Measurements from ENCODE around the gene UTP4.

DNA sequence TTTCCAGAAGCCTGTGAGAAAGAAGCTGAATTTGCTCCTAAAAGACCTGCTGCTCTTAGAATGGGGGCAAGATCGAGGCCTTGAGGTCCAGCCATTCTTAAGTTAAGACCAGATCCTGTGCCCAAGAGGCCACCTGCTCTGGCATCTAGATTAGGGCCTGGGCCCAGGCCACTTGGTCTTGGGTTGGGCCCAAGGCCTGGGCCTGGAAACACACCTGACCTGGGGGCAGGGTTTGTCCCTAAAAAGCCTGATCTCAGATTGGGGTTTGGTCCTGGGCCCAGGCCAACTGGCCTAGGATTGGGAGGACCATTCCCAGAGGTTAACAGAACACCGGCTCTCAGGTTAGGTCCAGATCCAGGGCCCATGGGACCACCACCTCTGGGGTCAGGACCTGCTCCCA lies 12.9 kb upstream of the UTP4 start:
- TF ChIP-seq EZH2 (IDR thresholded peaks at IDR 0.05; ENCODE audit: borderline replicate concordance, low read length): no peak
- TF ChIP-seq, protein P1, sequence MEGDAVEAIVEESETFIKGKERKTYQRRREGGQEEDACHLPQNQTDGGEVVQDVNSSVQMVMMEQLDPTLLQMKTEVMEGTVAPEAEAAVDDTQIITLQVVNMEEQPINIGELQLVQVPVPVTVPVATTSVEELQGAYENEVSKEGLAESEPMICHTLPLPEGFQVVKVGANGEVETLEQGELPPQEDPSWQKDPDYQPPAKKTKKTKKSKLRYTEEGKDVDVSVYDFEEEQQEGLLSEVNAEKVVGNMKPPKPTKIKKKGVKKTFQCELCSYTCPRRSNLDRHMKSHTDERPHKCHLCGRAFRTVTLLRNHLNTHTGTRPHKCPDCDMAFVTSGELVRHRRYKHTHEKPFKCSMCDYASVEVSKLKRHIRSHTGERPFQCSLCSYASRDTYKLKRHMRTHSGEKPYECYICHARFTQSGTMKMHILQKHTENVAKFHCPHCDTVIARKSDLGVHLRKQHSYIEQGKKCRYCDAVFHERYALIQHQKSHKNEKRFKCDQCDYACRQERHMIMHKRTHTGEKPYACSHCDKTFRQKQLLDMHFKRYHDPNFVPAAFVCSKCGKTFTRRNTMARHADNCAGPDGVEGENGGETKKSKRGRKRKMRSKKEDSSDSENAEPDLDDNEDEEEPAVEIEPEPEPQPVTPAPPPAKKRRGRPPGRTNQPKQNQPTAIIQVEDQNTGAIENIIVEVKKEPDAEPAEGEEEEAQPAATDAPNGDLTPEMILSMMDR (conservative IDR thresholded peaks at IDR 0.05 in 1 of 2, IDR thresholded peaks at IDR 0.05 in 1 of 2; ENCODE audit: extremely low read depth in 1 of 2, insufficient read depth in 1 of 2, low read depth in 1 of 2, low read length in 2 of 2): no peak

Measured in mammary epithelial cell (primary cell).